ENCODE data around the gene HIVEP3.

GRCh38 chr1:41963636-41964035 is 44.9 kb upstream of the HIVEP3 start:
- TF ChIP-seq CTCF (IDR thresholded peaks at IDR 0.05) (no peak), EP300 (IDR thresholded peaks at IDR 0.05) (no peak)
